Skeletal muscle tissue (tissue), 4 donors: ENCODE data around the gene DNAL4. TPM values are rescaled to one million over a fixed set of nuclear protein-coding genes. Genes with fewer than 3 reads are reported as not detected.

Source experiments
- H3K27ac ChIP-seq: one replicate; pipeline ENCODE4 v1.7.0; 2013; ENCODE audit warnings: mild to moderate bottlenecking, low read depth, low read length, inconsistent platforms
- H3K27me3 ChIP-seq, 3 donors: one replicate each; pipeline ENCODE4 v1.7.0; 2013; ENCODE audit warnings: low read length in 3 of 3; ENCODE audit not compliant: control insufficient read depth in 3 of 3, insufficient read depth in 3 of 3
- H3K36me3 ChIP-seq, 3 donors: one replicate each; pipeline ENCODE4 v1.7.0; 2013; ENCODE audit warnings: low read length in 3 of 3; ENCODE audit not compliant: control insufficient read depth in 3 of 3, insufficient read depth in 3 of 3
- H3K4me1 ChIP-seq, 3 donors: one replicate each; pipeline ENCODE4 v1.7.0; 2013; ENCODE audit warnings: low read length in 3 of 3, mild to moderate bottlenecking in 3 of 3; ENCODE audit not compliant: control insufficient read depth in 3 of 3, insufficient read depth in 3 of 3
- H3K4me3 ChIP-seq, 3 donors: one replicate each; pipeline ENCODE4 v1.7.0; 2013; ENCODE audit warnings: low read length in 3 of 3
- H3K9ac ChIP-seq, 3 donors: one replicate each; pipeline ENCODE4 v1.7.0; 2013; ENCODE audit warnings: low read length in 3 of 3, mild to moderate bottlenecking in 3 of 3, moderate library complexity in 2 of 3, low read depth in 1 of 3
- H3K9me3 ChIP-seq, 3 donors: one replicate each; pipeline ENCODE4 v1.7.0; 2013; ENCODE audit warnings: low read length in 3 of 3; ENCODE audit not compliant: control insufficient read depth in 3 of 3
- total RNA-seq: library from RNA; depleted of rRNA; stranded (reverse); fragments of >200 nt; gene quantifications from one replicate; pipeline ENCODE4 v1.2.3, GENCODE V29; 2014
- donor health status: Osteomylitis.

The DNAL4 gene
- total RNA-seq, 1 donor from 2014 or later = 12.0 TPM

DNA sequence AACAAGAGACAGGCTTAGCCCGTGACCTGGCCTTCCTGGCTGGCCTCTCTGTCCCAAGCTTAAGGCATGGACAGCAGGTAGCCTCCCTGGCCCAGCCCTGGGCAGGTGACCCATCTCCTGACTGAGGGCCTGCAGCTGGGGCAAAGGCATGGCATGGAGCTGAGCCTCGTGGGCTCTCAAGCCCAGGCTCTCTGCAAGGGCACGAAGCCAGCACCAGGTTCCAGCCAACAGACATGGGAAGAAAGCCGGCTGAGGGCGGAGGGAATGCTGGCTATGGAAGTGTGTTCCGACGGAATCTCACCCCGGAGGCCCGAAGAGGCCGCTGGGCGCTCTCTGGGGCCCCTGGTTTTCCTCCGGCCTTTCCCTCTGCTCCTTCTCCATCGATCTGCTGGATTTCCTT is 12.9 kb downstream of the DNAL4 start:
- Histone ChIP-seq H3K27me3 (no peaks in the 10 kb centered on the region), H3K36me3 (peaks cover 10 to 16% (median 11%) of the 10 kb centered on the region in 3 donors)

DNA sequence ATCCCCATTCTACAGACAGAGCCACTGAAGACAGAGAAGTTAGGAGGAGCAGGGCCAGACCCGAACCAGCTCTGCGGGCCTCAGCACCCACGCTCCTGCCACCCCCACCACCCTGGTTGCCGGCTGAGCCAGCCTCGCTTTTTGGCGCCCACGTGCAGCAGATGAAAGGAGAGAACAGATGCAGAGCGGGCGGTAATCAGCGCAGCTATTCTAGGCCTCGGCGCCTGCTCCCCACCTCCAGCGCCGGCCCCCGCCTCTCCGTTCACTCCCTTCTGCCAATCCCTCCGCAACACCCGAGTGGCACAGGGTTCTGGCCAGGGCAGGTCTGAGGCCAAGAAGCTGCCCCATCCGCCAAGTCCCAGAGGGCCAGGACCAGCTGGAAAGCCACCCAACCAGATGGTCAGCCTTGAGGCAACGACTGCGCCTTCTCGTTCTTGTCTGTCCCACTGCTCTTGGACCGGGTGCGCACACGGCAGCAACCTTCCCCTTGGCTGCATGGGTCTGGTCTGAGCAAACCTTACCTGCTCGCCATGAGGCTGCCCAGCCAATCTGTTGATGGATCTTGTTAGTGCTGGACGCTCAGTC is 16.8 kb downstream of the DNAL4 start:
- Histone ChIP-seq H3K4me1 (peaks cover 0 to 25% (median 18%) of the 10 kb centered on the region in 3 donors), H3K9ac (no peak overlapping the region)

More for the DNA sequence above, 12.9 kb downstream of the DNAL4 start:
- Histone ChIP-seq H3K9ac (no peak overlapping the region), H3K27ac (no peak overlapping the region), H3K4me3 (no peak overlapping the region), H3K4me1 (peaks cover 3 to 25% (median 18%) of the 10 kb centered on the region in 3 donors), H3K9me3 (no peaks in the 10 kb centered on the region)

DNA sequence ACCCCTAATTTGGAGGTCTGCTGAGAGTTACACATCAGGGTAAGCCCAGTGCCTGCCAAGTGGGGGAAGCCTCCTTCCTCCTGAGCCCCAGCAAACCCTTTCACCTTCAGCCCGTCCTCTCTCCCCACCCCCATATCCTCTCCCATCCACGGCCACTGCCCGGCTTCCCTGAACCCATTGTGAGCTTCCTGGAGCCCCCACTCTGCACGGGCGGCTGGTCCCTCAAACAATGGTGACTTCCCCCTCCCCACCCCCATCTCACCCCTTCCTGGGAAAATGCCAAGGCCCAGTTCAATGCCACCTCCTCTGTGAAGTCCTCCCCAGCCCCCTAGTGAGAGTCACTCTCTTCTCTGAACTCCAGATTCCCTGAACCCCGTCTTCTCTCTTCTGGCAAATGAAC is 17.9 kb downstream of the DNAL4 start:
- H3K9me3 ChIP-seq = no peaks in the 10 kb centered on the region
- H3K27ac ChIP-seq = no peak overlapping the region
- no peaks in the 10 kb centered on the region for H3K27me3 ChIP-seq
- no peak overlapping the region for H3K9ac ChIP-seq
- peaks cover 7 to 16% (median 8%) of the 10 kb centered on the region in 3 donors for H3K36me3 ChIP-seq
- peaks cover 0 to 20% (median 16%) of the 10 kb centered on the region in 3 donors for H3K4me1 ChIP-seq
- H3K4me3 ChIP-seq = no peak overlapping the region

More for the DNA sequence above, 16.8 kb downstream of the DNAL4 start:
- Histone ChIP-seq H3K27me3 (no peaks in the 10 kb centered on the region), H3K4me3 (peak overlapping the region in 1 of 3 donors; percentile 13), H3K27ac (peak overlapping the region; percentile 12), H3K36me3 (peaks cover 8 to 16% (median 11%) of the 10 kb centered on the region in 3 donors), H3K9me3 (no peaks in the 10 kb centered on the region)

DNA sequence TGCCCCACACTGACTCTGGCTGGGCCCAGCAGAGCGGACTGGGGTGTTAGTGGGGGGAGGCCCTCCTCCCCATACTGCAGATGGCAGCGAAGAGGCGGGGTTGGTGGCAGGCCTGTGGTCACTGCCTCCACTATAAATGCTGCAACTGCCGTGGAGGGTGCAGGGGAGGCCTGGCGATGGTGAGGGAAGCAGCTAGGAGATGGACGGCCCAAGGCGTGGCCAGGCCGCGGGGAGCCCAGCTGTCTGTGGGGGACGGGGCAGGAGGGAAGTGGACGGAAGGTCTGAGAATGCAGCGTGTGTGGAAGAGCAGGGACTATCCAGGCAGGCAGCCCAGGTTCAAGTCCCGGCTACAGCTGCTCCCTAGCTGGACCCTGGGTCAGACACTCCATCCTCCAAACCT is 18.3 kb downstream of the DNAL4 start:
- Histone ChIP-seq H3K9ac (no peak overlapping the region), H3K4me3 (no peak overlapping the region), H3K27ac (no peak overlapping the region), H3K36me3 (peaks cover 3 to 11% (median 5%) of the 10 kb centered on the region in 3 donors), H3K27me3 (no peaks in the 10 kb centered on the region), H3K9me3 (no peaks in the 10 kb centered on the region), H3K4me1 (peaks cover 0 to 18% (median 14%) of the 10 kb centered on the region in 3 donors)

DNA sequence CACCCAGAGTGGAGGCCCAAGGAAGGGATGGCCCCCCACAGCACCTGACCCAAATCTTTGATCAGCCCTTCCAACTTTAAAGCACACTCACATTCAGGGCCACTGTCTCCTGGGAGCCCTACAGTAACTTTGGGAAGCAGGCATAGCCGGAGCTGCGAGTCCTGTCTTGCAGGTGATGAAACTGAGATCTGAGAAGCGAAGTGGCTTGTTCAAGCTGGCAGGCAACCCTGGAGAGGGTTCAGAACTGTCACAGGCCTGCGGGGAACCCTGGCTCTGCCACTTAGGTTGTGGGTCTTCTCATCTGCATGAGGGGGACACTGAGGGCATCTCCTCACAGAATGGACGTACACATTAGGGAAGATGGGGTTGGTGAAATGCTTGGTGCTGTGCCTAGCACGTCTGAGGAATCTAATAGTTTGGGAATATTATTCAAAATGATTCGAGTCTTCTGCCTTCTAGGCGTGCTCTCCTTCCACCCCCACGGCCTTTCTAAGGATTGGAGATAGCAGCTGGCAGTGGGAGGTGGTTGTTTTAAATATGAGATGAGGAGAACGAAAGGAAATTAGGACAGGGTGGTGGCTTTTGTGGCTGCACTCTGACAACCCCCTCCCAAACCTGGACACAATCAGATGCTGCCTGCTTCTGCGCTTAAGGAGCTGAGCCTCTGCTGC is 19.3 kb downstream of the DNAL4 start:
- Histone ChIP-seq H3K4me3 (no peak overlapping the region), H3K27me3 (no peaks in the 10 kb centered on the region), H3K4me1 (peaks cover 0 to 18% (median 14%) of the 10 kb centered on the region in 3 donors), H3K27ac (no peak overlapping the region), H3K36me3 (peaks cover 0 to 6% (median 3%) of the 10 kb centered on the region in 3 donors), H3K9ac (no peak overlapping the region), H3K9me3 (no peaks in the 10 kb centered on the region)

DNA sequence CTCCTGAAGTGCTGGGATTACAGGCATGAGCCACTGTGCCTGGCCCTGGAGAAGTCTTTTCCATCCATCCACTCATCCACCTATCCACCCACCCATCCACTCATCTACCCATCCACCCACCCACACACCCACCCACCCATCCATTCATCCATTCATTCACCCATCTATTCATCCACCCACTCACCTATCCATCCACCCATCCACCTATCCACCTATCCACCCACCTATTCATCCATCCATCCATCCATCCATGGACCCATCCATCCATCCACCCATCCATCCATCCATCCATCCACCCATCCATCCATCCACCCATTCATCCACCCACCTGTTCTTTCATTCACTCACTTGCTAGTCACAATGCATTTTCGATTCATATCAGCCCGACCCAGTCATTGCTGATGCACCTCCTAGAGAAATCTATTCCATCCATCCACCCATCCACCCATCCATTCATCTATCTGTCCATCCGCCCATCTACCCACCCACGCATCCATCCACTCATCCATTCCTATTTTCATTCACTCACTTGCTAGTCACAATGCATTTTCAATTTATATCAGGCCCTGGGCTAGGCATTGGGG is 20.5 kb downstream of the DNAL4 start:
- H3K27me3 ChIP-seq = peaks cover 0 to 3% (median 0%) of the 10 kb centered on the region in 3 donors
- H3K27ac ChIP-seq = no peak overlapping the region
- peaks cover 0 to 2% (median 0%) of the 10 kb centered on the region in 3 donors for H3K36me3 ChIP-seq
- H3K9me3 ChIP-seq = no peaks in the 10 kb centered on the region
- H3K9ac ChIP-seq = no peak overlapping the region
- peaks cover 0 to 18% (median 14%) of the 10 kb centered on the region in 3 donors for H3K4me1 ChIP-seq
- no peak overlapping the region for H3K4me3 ChIP-seq

DNA sequence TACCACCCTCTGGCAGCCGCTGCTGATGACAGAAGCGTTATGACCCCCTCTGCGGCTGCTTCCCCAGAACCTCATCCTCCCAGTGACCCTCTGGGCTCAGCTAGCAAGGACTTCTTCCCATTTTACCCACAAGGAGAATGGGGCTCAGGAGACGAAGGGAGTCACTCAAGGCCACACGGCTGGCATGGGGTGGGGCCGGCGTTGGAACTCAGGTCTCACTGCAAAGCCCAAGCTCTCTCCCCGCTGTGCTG is 21.4 kb downstream of the DNAL4 start:
- peaks cover 0 to 12% (median 12%) of the 10 kb centered on the region in 3 donors for H3K4me1 ChIP-seq

DNA sequence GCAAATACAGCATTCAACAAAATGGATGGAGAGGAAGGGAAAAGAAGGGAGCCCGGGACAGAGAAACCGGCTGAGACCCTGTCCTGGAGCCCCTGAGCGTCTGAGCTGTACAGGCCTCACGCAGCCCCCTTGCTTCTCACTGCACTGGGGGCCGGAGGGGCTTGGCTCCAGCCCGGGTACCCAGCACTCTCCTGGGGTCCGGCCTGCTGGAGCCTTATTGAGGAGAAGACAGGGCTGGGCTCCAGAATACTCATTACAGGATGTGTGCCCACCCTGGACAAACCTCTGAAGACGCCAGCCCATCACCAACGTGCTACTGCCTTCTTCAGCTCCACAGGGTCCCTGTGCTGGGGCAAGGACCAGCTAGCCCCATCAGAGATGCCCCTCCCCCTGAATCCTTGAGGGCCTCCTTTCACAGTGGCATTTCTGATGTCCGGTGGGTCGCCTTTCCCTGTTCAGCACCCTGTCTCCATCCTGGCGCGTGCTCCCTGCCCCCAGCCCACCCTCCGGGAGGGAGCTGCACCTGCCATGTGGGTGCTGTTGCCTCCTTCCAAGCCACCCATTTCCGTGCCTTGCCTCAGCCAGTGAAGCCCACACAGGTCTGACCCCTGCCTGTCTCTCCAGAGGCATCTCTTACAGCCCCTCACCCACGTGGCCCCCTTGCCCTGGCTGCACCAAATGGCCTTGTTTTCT is 23.5 kb downstream of the DNAL4 start:
- Histone ChIP-seq H3K4me3 (no peak overlapping the region), H3K27ac (no peak overlapping the region), H3K27me3 (peaks cover 3 to 16% (median 14%) of the 10 kb centered on the region in 3 donors), H3K9ac (no peak overlapping the region), H3K36me3 (no peaks in the 10 kb centered on the region), H3K9me3 (no peaks in the 10 kb centered on the region), H3K4me1 (peaks cover 0 to 3% (median 0%) of the 10 kb centered on the region in 3 donors)

More for the DNA sequence above, 21.4 kb downstream of the DNAL4 start:
- no peaks in the 10 kb centered on the region for H3K9me3 ChIP-seq
- H3K9ac ChIP-seq = no peak overlapping the region
- H3K27me3 ChIP-seq = peaks cover 2 to 4% (median 3%) of the 10 kb centered on the region in 3 donors
- no peaks in the 10 kb centered on the region for H3K36me3 ChIP-seq
- H3K4me3 ChIP-seq = no peak overlapping the region
- H3K27ac ChIP-seq = no peak overlapping the region

DNA sequence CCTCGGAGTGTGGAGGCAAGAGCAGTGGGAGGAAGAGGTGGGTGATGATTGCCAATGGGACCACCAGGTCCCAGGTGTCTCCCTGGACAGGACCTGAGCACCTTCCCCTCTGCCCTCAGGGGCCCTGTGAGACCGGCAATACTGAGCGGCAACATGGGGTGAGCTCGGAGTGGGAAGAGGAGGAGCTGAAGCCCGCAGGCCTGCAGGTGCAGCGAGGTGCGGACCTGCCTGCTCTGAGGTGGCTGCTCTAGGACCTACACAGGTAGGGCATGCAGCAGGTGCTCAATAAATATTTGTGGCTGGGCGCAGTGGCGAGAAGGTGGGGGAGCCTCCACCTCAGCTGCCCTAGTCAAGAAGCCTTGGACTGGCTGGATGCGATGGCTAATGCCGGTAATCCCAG is 25.9 kb downstream of the DNAL4 start:
- H3K4me1 ChIP-seq = peaks cover 0 to 13% (median 3%) of the 10 kb centered on the region in 3 donors
- no peak overlapping the region for H3K4me3 ChIP-seq
- no peaks in the 10 kb centered on the region for H3K36me3 ChIP-seq
- H3K27me3 ChIP-seq = peaks cover 3 to 24% (median 16%) of the 10 kb centered on the region in 3 donors
- no peaks in the 10 kb centered on the region for H3K9me3 ChIP-seq
- H3K27ac ChIP-seq = no peak overlapping the region
- no peak overlapping the region for H3K9ac ChIP-seq
